Small intestine (tissue), 7 donors: ENCODE results near the gene LIMS2. TPM values are rescaled to one million over a fixed set of nuclear protein-coding genes. Genes with fewer than 3 reads are reported as not detected.

Source experiments
- DNase-seq, 2 donors: peaks; one replicate each; pipeline versions ENCODE4 v3.0.0 to v3.0.0-alpha.2; 2013
- FAIRE-seq: peaks from 2 replicates; lab custom pipeline; 2012; peaks lifted over from hg19 to GRCh38; lab: Jason Lieb, UNC
- H3K27ac ChIP-seq, 3 donors: one replicate each; pipeline ENCODE4 v1.5.1; 2013; ENCODE audit warnings: low read length in 2 of 3, mild to moderate bottlenecking in 2 of 3, control low read depth in 1 of 3, inconsistent platforms in 1 of 3, low read depth in 1 of 3, moderate library complexity in 1 of 3
- H3K27me3 ChIP-seq, 3 donors: one replicate each; pipeline ENCODE4 v1.6.1; 2013; ENCODE audit warnings: low read length in 3 of 3, inconsistent platforms in 1 of 3; ENCODE audit not compliant: control insufficient read depth in 3 of 3, insufficient read depth in 3 of 3
- H3K36me3 ChIP-seq, 3 donors: one replicate each; pipeline ENCODE4 v1.6.1; 2013; ENCODE audit warnings: low read length in 3 of 3, inconsistent platforms in 1 of 3, low read depth in 1 of 3, mild to moderate bottlenecking in 1 of 3, moderate library complexity in 1 of 3; ENCODE audit not compliant: control insufficient read depth in 3 of 3, insufficient read depth in 2 of 3
- H3K4me1 ChIP-seq, 3 donors: one replicate each; pipeline ENCODE4 v1.6.1; 2013; ENCODE audit warnings: low read length in 2 of 3, inconsistent platforms in 1 of 3, low read depth in 1 of 3, mild to moderate bottlenecking in 1 of 3, moderate library complexity in 1 of 3; ENCODE audit not compliant: control insufficient read depth in 3 of 3, insufficient read depth in 2 of 3
- H3K4me3 ChIP-seq, 3 donors: one replicate each; pipeline ENCODE4 v1.5.1; 2013; ENCODE audit warnings: low read length in 3 of 3, control low read depth in 1 of 3, inconsistent platforms in 1 of 3, low read depth in 1 of 3, mild to moderate bottlenecking in 1 of 3, moderate library complexity in 1 of 3
- H3K9me3 ChIP-seq, 2 donors: one replicate each; pipeline ENCODE4 v1.6.1; 2013; ENCODE audit warnings: low read depth in 1 of 2, low read length in 1 of 2; ENCODE audit not compliant: control insufficient read depth in 2 of 2, insufficient read depth in 1 of 2
- WGBS, 3 donors: extraction: QIAGEN DNeasy Blood & Tissue Kit; methylation state at CpG; one replicate each; pipeline ENCODE4 v1.1.7; 2013; 5-methylcytosine and 5-hydroxymethylcytosine counted together
- polyA plus RNA-seq, 4 donors: library from polyadenylated mRNA; stranded (reverse) in 3 of 4; unstranded in 1 of 4; fragments of 200-250 nt in 3 of 4; fragments of 120-200 nt in 1 of 4; gene quantifications; one replicate each; pipeline versions ENCODE4 v1.2.1 to v1.2.3, GENCODE V29; 2013
- donor health status: healthy with polysubstance abuse.
- donor health status: control.
- donor health status: control.
- donor health status: Bipolar disorder and iron deficiency.
- donor health status: healthy.

The LIMS2 gene
- polyA plus RNA-seq, 4 donors = 2.2 to 39.5 (median 8.6) TPM

- no peak for DNase-seq
- WGBS, 3 donors = 89 to 91% (median 90%) methylated on average over 8 of the region's 8 CpGs
- no peaks in the 10 kb centered on the region for H3K4me1 ChIP-seq
Observed at GRCh38 chr2:127654838-127655175, 20.5 kb downstream of the LIMS2 start.

GRCh38 chr2:127654084-127654837, 21.1 kb downstream of the LIMS2 start:
- FAIRE-seq = no peak
- Histone ChIP-seq H3K9me3 (no peaks in the 10 kb centered on the region), H3K27ac (no peak overlapping the region), H3K4me1 (no peaks in the 10 kb centered on the region), H3K4me3 (no peak overlapping the region), H3K27me3 (no peaks in the 10 kb centered on the region), H3K36me3 (peaks cover 0 to 7% (median 0%) of the 10 kb centered on the region in 3 donors)
- 87 to 92% (median 90%) methylated on average over 23 to 24 of the region's 24 CpGs for WGBS, 3 donors
- DNase-seq = no peak

More at GRCh38 chr2:127654838-127655175, 20.5 kb downstream of the LIMS2 start:
- Histone ChIP-seq H3K9me3 (no peaks in the 10 kb centered on the region), H3K27ac (no peak overlapping the region), H3K4me3 (no peak overlapping the region), H3K27me3 (no peaks in the 10 kb centered on the region), H3K36me3 (peaks cover 0 to 7% (median 0%) of the 10 kb centered on the region in 3 donors)
- no peak for FAIRE-seq

DNA sequence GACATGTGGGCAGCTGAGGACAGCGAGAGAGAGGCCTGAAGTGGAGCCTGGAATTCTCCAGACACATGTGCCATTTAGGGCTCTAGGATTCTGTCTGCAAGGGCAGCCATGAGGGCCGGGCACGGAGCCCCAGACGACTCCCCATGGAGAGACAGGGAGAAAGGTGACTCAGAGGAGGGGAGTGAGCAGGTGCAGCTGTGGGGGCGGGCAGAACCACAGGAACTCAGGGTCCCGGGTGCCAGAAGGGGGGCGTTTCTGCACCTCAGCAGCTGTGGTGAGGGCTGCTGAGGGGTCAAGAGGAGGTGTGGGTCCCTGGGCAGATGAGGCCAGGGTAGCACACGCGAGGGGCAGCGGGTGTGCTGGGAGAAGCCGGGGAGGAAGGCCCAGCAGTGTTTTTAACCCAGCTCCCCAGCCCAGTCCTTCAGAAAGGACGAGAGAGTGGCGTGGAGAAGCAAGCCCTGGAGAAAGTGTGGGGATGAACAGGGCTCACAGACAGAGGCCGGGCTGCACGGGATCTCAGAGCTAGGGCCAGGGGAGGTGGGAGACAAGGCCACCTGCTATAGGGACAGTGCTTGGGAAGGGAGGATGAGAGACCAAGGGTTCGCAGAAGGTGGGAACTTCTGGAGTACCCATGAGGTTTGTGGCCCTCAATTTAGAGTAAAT, 21.8 kb downstream of the LIMS2 start:
- no peaks in the 10 kb centered on the region for H3K4me1 ChIP-seq
- DNase-seq = no peak
- no peak overlapping the region for H3K27ac ChIP-seq
- no peak for FAIRE-seq
- 62 to 76% (median 73%) methylated on average over 16 of the region's 16 CpGs for WGBS, 3 donors
- no peaks in the 10 kb centered on the region for H3K9me3 ChIP-seq
- H3K27me3 ChIP-seq = no peaks in the 10 kb centered on the region
- peaks cover 0 to 7% (median 0%) of the 10 kb centered on the region in 3 donors for H3K36me3 ChIP-seq
- H3K4me3 ChIP-seq = no peak overlapping the region

DNA sequence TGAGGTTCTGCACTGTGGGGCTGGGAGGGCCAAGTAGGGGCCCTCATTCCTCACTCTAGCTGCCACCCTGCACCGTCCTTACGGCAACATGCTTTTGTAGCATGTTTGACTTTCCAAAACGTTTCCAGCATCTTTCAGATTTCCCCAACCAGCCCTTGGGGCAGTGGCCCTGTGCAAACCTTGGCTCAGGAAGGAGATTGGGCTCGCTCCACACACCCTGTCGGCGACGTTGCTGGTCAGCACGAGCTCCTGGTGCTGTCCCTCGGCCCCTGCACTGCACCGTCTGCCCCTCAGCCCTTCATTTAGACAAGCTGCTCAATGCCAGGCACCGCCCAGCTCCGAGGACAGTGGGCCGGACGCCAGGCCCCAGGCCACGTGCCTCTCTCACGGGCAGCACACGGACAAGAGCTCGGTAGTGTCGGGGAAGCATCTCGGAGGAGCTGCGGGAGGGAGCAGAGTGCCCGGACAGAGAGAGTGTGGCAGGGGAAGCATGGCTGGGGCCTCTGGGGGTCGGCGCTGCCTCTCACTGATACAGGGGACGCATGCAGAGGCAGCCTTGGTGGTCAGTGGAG, 22.5 kb downstream of the LIMS2 start:
- no peak overlapping the region for H3K27ac ChIP-seq
- H3K36me3 ChIP-seq = peaks cover 0 to 7% (median 0%) of the 10 kb centered on the region in 3 donors

DNA sequence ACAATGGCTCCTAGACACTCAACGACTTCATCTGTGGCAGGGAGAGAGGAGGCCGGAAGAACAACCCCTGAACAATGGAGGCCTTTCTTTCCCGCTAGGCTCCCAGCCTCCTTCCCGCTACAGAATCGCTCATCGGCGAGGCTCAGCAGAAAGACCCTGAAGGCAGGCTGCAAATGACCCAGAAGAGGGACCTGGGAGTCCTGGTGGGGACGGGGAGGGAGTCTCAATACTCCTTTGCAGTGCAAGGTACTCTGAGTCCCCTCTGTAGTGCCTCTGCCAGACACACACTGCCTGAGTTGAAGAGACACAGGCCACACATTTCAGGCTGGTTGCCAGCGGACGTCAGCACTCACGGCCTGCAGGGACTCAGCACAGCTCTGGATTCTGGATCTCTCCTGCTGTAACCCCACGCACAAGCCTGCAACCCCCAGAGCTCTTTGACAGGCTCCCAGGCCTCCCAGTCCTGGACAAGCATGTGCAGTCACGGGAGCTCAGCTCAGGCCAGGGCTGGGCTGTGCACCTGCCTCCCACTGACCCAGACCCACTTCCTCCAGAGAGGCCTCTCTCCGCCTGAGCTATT, 23.3 kb downstream of the LIMS2 start:
- DNase-seq (no peak), FAIRE-seq (no peak)
- no peak overlapping the region for H3K4me3 ChIP-seq
- no peaks in the 10 kb centered on the region for H3K4me1 ChIP-seq
- 73 to 78% (median 77%) methylated on average over 14 of the region's 14 CpGs for WGBS, 3 donors
- peak overlapping the region in 1 of 3 donors; percentile 18 for H3K27ac ChIP-seq
- no peaks in the 10 kb centered on the region for H3K9me3 ChIP-seq
- H3K27me3 ChIP-seq = no peaks in the 10 kb centered on the region
- peaks cover 0 to 7% (median 0%) of the 10 kb centered on the region in 3 donors for H3K36me3 ChIP-seq

More for the DNA sequence above, 22.5 kb downstream of the LIMS2 start:
- no peak for DNase-seq
- 78 to 82% (median 82%) methylated on average over 25 of the region's 25 CpGs for WGBS, 3 donors
- no peaks in the 10 kb centered on the region for H3K4me1 ChIP-seq
- H3K4me3 ChIP-seq = no peak overlapping the region
- H3K27me3 ChIP-seq = no peaks in the 10 kb centered on the region
- no peaks in the 10 kb centered on the region for H3K9me3 ChIP-seq
- FAIRE-seq = no peak

DNA sequence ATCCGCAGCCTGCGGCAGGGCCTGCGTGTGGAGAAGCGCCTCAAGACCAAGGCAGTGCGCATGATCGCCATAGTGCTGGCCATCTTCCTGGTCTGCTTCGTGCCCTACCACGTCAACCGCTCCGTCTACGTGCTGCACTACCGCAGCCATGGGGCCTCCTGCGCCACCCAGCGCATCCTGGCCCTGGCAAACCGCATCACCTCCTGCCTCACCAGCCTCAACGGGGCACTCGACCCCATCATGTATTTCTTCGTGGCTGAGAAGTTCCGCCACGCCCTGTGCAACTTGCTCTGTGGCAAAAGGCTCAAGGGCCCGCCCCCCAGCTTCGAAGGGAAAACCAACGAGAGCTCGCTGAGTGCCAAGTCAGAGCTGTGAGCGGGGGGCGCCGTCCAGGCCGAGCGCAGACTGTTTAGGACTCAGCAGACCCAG, 23.9 kb downstream of the LIMS2 start:
- DNase-seq = no peak
- peaks cover 0 to 7% (median 0%) of the 10 kb centered on the region in 3 donors for H3K36me3 ChIP-seq
- H3K9me3 ChIP-seq = no peaks in the 10 kb centered on the region
- WGBS, 3 donors = 88 to 93% (median 92%) methylated on average over 29 of the region's 29 CpGs
- H3K27me3 ChIP-seq = no peaks in the 10 kb centered on the region
- FAIRE-seq = no peak
- peak overlapping the region in 2 of 3 donors; percentile 10 to 18 for H3K27ac ChIP-seq
- no peaks in the 10 kb centered on the region for H3K4me1 ChIP-seq
- no peak overlapping the region for H3K4me3 ChIP-seq

DNA sequence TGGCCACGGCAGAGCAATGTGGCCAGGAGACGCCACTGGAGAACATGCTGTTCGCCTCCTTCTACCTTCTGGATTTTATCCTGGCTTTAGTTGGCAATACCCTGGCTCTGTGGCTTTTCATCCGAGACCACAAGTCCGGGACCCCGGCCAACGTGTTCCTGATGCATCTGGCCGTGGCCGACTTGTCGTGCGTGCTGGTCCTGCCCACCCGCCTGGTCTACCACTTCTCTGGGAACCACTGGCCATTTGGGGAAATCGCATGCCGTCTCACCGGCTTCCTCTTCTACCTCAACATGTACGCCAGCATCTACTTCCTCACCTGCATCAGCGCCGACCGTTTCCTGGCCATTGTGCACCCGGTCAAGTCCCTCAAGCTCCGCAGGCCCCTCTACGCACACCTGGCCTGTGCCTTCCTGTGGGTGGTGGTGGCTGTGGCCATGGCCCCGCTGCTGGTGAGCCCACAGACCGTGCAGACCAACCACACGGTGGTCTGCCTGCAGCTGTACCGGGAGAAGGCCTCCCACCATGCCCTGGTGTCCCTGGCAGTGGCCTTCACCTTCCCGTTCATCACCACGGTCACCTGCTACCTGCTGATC, 24.4 kb downstream of the LIMS2 start:
- peaks cover 0 to under 1% (median 0%) of the 10 kb centered on the region in 3 donors for H3K4me1 ChIP-seq
- 84 to 91% (median 86%) methylated on average over 28 of the region's 28 CpGs for WGBS, 3 donors
- H3K27ac ChIP-seq = peak overlapping the region in 1 of 3 donors; percentile 10
- no peaks in the 10 kb centered on the region for H3K9me3 ChIP-seq
- H3K36me3 ChIP-seq = peaks cover 0 to 7% (median 0%) of the 10 kb centered on the region in 3 donors
- H3K4me3 ChIP-seq = no peak overlapping the region
- FAIRE-seq = no peak
- no peaks in the 10 kb centered on the region for H3K27me3 ChIP-seq
- DNase-seq = no peak
